Muscle layer of duodenum (tissue), 2 donors: Measurements from ENCODE around the gene TBC1D16.
"Not testable (repeated sequence)": the region's sequence is repeated elsewhere in the genome, so short reads cannot be mapped to it uniquely, and the experiment has no call there.

Experiments
- H3K27ac ChIP-seq: one replicate; pipeline ENCODE4 v1.7.0; 2013; ENCODE audit warnings: mild to moderate bottlenecking, low read length
- H3K27me3 ChIP-seq: one replicate; pipeline ENCODE4 v1.7.0; 2013; ENCODE audit warnings: low read depth, mild to moderate bottlenecking, control low read depth, low read length
- H3K36me3 ChIP-seq, 2 donors: one replicate each; pipeline ENCODE4 v1.7.0; 2013; ENCODE audit warnings: low read length in 2 of 2, control low read depth in 1 of 2, mild to moderate bottlenecking in 1 of 2; ENCODE audit not compliant: insufficient read depth in 2 of 2, control insufficient read depth in 1 of 2
- H3K4me1 ChIP-seq, 2 donors: one replicate each; pipeline ENCODE4 v1.7.0; 2013; ENCODE audit warnings: low read length in 2 of 2, mild to moderate bottlenecking in 2 of 2, control low read depth in 1 of 2, moderate library complexity in 1 of 2; ENCODE audit not compliant: insufficient read depth in 2 of 2, control insufficient read depth in 1 of 2
- H3K4me3 ChIP-seq, 2 donors: one replicate each; pipeline ENCODE4 v1.7.0; 2013; ENCODE audit warnings: low read length in 2 of 2, low read depth in 1 of 2, mild to moderate bottlenecking in 1 of 2
- H3K9me3 ChIP-seq, 2 donors: one replicate each; pipeline ENCODE4 v1.7.0; 2013; ENCODE audit warnings: low read length in 2 of 2, control low read depth in 1 of 2, mild to moderate bottlenecking in 1 of 2; ENCODE audit not compliant: control insufficient read depth in 1 of 2
- donor health status: healthy.

Gene TBC1D16

GRCh38 chr17:80051681-80052080 is 16.0 kb upstream of the TBC1D16 start:
- H3K9me3 ChIP-seq, result no peaks in the 10 kb centered on the region
- H3K36me3 ChIP-seq, result peaks cover 3 to 20% of the 10 kb centered on the region in 2 donors
- H3K4me1 ChIP-seq, result peaks cover 0 to 8% of the 10 kb centered on the region in 2 donors
- H3K27ac ChIP-seq, result no peak overlapping the region
- H3K27me3 ChIP-seq, result no peaks in the 10 kb centered on the region
- H3K4me3 ChIP-seq, result no peak overlapping the region

GRCh38 chr17:80050706-80051105 is 15.0 kb upstream of the TBC1D16 start:
- H3K36me3 ChIP-seq, result peaks cover 3 to 20% of the 10 kb centered on the region in 2 donors
- H3K9me3 ChIP-seq, result no peaks in the 10 kb centered on the region
- H3K27ac ChIP-seq, result no peak overlapping the region
- no peaks in the 10 kb centered on the region for H3K27me3 ChIP-seq
- peaks cover 0 to 8% of the 10 kb centered on the region in 2 donors for H3K4me1 ChIP-seq
- no peak overlapping the region for H3K4me3 ChIP-seq

GRCh38 chr17:80049986-80050385 is 14.3 kb upstream of the TBC1D16 start:
- peaks cover 0 to 8% of the 10 kb centered on the region in 2 donors for H3K4me1 ChIP-seq
- peaks cover 3 to 20% of the 10 kb centered on the region in 2 donors for H3K36me3 ChIP-seq
- H3K9me3 ChIP-seq, result no peaks in the 10 kb centered on the region

DNA sequence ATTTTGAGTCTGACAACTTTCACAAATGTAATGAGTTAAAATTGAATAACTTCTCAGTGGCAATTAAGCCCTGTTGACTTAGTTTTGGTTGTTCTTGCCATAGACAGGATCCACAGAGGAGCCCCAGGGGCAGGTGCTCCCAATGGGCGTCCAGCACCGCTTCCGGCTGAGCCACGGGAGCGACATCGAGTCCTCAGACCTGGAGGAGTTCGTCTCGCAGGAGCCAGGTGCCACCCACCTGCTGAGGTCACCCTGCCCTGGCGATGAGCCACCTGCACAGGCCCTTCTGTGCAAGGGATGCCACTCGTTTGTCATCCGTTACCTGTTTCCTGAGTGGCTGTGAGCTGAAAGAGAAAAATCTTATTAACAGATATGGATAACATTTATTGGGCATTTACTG is 11.5 kb upstream of the TBC1D16 start:
- H3K9me3 ChIP-seq, result no peaks in the 10 kb centered on the region
- no peaks in the 10 kb centered on the region for H3K27me3 ChIP-seq
- no peak overlapping the region for H3K4me3 ChIP-seq
- H3K4me1 ChIP-seq, result no peaks in the 10 kb centered on the region
- H3K36me3 ChIP-seq, result peaks cover 3 to 24% of the 10 kb centered on the region in 2 donors
- H3K27ac ChIP-seq, result no peak overlapping the region

More at GRCh38 chr17:80049986-80050385, 14.3 kb upstream of the TBC1D16 start:
- no peaks in the 10 kb centered on the region for H3K27me3 ChIP-seq
- no peak overlapping the region for H3K27ac ChIP-seq
- H3K4me3 ChIP-seq, result no peak overlapping the region

- not testable (repeated sequence) for H3K4me3 ChIP-seq, H3K9me3 ChIP-seq, H3K27me3 ChIP-seq, H3K4me1 ChIP-seq, H3K27ac ChIP-seq
- H3K36me3 ChIP-seq, result peaks cover 3 to 24% of the 10 kb centered on the region in 2 donors
Measured at GRCh38 chr17:80046709-80047108, 11.0 kb upstream of the TBC1D16 start.

DNA sequence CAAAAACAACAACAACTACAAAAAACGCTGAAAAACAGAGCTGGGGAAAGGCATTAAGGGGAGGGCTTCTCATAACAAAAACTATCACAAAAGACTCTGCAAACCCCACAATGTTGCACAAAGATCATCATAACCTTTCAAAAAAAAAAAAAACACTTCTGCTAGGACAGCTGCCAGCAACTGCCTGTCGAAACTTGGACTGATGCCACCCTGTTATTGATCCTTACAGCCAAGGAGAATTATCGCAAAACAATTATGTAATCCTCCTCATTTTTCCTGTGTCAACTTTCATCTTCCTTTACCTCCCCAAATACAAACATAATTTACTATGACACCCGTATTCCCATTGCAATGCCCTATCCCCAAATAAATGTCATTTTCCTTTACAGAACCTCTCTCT is 10.0 kb upstream of the TBC1D16 start:
- Histone ChIP-seq H3K27ac (no peak overlapping the region), H3K4me1 (no peaks in the 10 kb centered on the region), H3K4me3 (no peak overlapping the region), H3K9me3 (no peaks in the 10 kb centered on the region), H3K27me3 (no peaks in the 10 kb centered on the region), H3K36me3 (peaks cover 0 to 20% of the 10 kb centered on the region in 2 donors)

DNA sequence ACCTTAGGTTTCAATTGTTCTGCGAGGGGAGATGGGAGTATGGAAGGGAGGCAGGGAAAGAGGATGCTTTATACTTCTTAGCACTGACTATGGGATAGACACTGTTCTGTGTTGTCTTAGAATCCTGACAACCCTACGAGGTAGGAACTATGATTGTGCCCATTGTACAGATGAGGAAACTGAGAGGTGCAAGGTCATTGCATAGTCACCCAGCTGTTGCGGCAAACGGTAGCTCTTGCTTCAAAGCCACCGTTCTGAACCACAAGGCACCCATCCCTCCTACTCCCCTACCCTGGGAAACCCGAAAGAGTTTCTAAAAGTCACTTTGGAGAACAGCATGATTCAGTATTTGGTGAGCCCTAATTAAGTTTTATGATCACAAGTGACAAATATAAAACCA is 8.3 kb upstream of the TBC1D16 start:
- Histone ChIP-seq H3K27ac (no peak overlapping the region), H3K27me3 (no peaks in the 10 kb centered on the region), H3K9me3 (no peaks in the 10 kb centered on the region), H3K4me1 (no peaks in the 10 kb centered on the region), H3K4me3 (no peak overlapping the region), H3K36me3 (peaks cover 0 to 26% of the 10 kb centered on the region in 2 donors)

GRCh38 chr17:80036715-80037477 is 1.2 kb upstream of the TBC1D16 start:
- Histone ChIP-seq H3K36me3 (peaks cover 0 to 15% of the 10 kb centered on the region in 2 donors), H3K4me3 (peak overlapping the region; percentile 69 to 91), H3K27me3 (no peaks in the 10 kb centered on the region), H3K4me1 (peaks cover 0 to 3% of the 10 kb centered on the region in 2 donors), H3K27ac (peak overlapping the region; percentile 51), H3K9me3 (no peaks in the 10 kb centered on the region)

GRCh38 chr17:80035937-80036714 is 454 bp upstream of the TBC1D16 start, which contains the start of gene CCDC40:
Gene CCDC40, plus strand, starts transcription at chr17:80036642. Its CDS starts 21 bp downstream, at chr17:80036663.
- Histone ChIP-seq H3K27ac (peak within 1 kb of the TSS; percentile 51), H3K9me3 (no peaks in the 10 kb centered on the region), H3K4me1 (peaks cover 0 to 3% of the 10 kb centered on the region in 2 donors), H3K4me3 (peak within 1 kb of the TSS; percentile 69 to 91), H3K27me3 (no peaks in the 10 kb centered on the region), H3K36me3 (peaks cover 0 to 13% of the 10 kb centered on the region in 2 donors)

GRCh38 chr17:80034791-80035686 is 633 bp downstream of the TBC1D16 start:
- H3K9me3 ChIP-seq, result no peaks in the 10 kb centered on the region
- peak overlapping the region; percentile 26 for H3K27ac ChIP-seq
- peaks cover 0 to 3% of the 10 kb centered on the region in 2 donors for H3K4me1 ChIP-seq
- H3K27me3 ChIP-seq, result no peaks in the 10 kb centered on the region
- H3K36me3 ChIP-seq, result peaks cover 0 to 4% of the 10 kb centered on the region in 2 donors
- H3K4me3 ChIP-seq, result peak overlapping the region; percentile 51 to 61
